Effector memory CD4-positive, alpha-beta T cell (primary cell): Measurements from ENCODE around the gene SPTB.

ENCODE experiments used
- DNase-seq, 3 donors: peaks; one replicate each; pipeline ENCODE4 v3.0.0-alpha.2; 2020
- H3K27ac ChIP-seq: 2 replicates; pipeline ENCODE4 v1.7.0; 2013; ENCODE audit warnings: mild to moderate bottlenecking, low read length, moderate library complexity; ENCODE audit not compliant: insufficient read depth, poor library complexity, severe bottlenecking
- H3K27me3 ChIP-seq: replicated peaks from 2 replicates; pipeline ENCODE4 v1.7.0; 2013; ENCODE audit warnings: mild to moderate bottlenecking, low read length; ENCODE audit not compliant: insufficient read depth, control insufficient read depth, poor library complexity, severe bottlenecking
- H3K36me3 ChIP-seq: 2 replicates; pipeline ENCODE4 v1.7.0; 2013; ENCODE audit warnings: mild to moderate bottlenecking, low read length, moderate library complexity; ENCODE audit not compliant: control insufficient read depth, insufficient read depth
- H3K4me1 ChIP-seq: 2 replicates; pipeline ENCODE4 v1.7.0; 2013; ENCODE audit warnings: low read length, mild to moderate bottlenecking; ENCODE audit not compliant: control insufficient read depth, insufficient read depth, poor library complexity, severe bottlenecking
- H3K4me3 ChIP-seq: 2 replicates; pipeline ENCODE4 v1.7.0; 2013; ENCODE audit warnings: low read length, low read depth, mild to moderate bottlenecking; ENCODE audit not compliant: insufficient read depth, poor library complexity, severe bottlenecking
- H3K9me3 ChIP-seq: 2 replicates; pipeline ENCODE4 v1.7.0; 2013; ENCODE audit warnings: mild to moderate bottlenecking, low read length, moderate library complexity; ENCODE audit not compliant: control insufficient read depth

Gene SPTB

GRCh38 chr14:64787619-64788018 lies 92.1 kb downstream of the SPTB start:
- no peaks in the 10 kb centered on the region for H3K27me3 ChIP-seq
- DNase-seq, result no peak

GRCh38 chr14:64786296-64787149 lies 93.2 kb downstream of the SPTB start:
- no peak for DNase-seq
- no peak overlapping the region for H3K4me3 ChIP-seq
- H3K27me3 ChIP-seq, result no peaks in the 10 kb centered on the region
- H3K4me1 ChIP-seq, result no peaks in the 10 kb centered on the region
- H3K9me3 ChIP-seq, result no peaks in the 10 kb centered on the region
- H3K36me3 ChIP-seq, result no peaks in the 10 kb centered on the region
- H3K27ac ChIP-seq, result no peak overlapping the region

More at GRCh38 chr14:64787619-64788018, 92.1 kb downstream of the SPTB start:
- H3K4me3 ChIP-seq, result no peak overlapping the region
- H3K27ac ChIP-seq, result no peak overlapping the region
- no peaks in the 10 kb centered on the region for H3K9me3 ChIP-seq
- H3K4me1 ChIP-seq, result no peaks in the 10 kb centered on the region
- no peaks in the 10 kb centered on the region for H3K36me3 ChIP-seq

GRCh38 chr14:64784006-64784405 lies 95.7 kb downstream of the SPTB start:
- Histone ChIP-seq H3K4me1 (no peaks in the 10 kb centered on the region), H3K36me3 (no peaks in the 10 kb centered on the region), H3K27ac (no peak overlapping the region), H3K27me3 (no peaks in the 10 kb centered on the region), H3K9me3 (no peaks in the 10 kb centered on the region), H3K4me3 (no peak overlapping the region)
- no peak for DNase-seq

- Histone ChIP-seq H3K4me1 (no peaks in the 10 kb centered on the region), H3K27me3 (no peaks in the 10 kb centered on the region), H3K9me3 (no peaks in the 10 kb centered on the region), H3K27ac (no peak overlapping the region), H3K36me3 (no peaks in the 10 kb centered on the region), H3K4me3 (no peak overlapping the region)
- DNase-seq, result no peak
Measured at GRCh38 chr14:64782196-64782595, 97.5 kb downstream of the SPTB start.

- no peak overlapping the region for H3K4me3 ChIP-seq
- no peak overlapping the region for H3K27ac ChIP-seq
- no peaks in the 10 kb centered on the region for H3K36me3 ChIP-seq
- H3K9me3 ChIP-seq, result no peaks in the 10 kb centered on the region
- no peaks in the 10 kb centered on the region for H3K27me3 ChIP-seq
- no peaks in the 10 kb centered on the region for H3K4me1 ChIP-seq
- DNase-seq, result no peak
Measured at GRCh38 chr14:64779472-64779871, 100.2 kb downstream of the SPTB start.

- Histone ChIP-seq H3K4me3 (no peak overlapping the region), H3K9me3 (no peaks in the 10 kb centered on the region), H3K27me3 (no peaks in the 10 kb centered on the region), H3K36me3 (no peaks in the 10 kb centered on the region), H3K27ac (no peak overlapping the region), H3K4me1 (no peaks in the 10 kb centered on the region)
- no peak for DNase-seq
Measured at GRCh38 chr14:64778104-64778754, 101.5 kb downstream of the SPTB start.

- no peak overlapping the region for H3K27ac ChIP-seq
- H3K27me3 ChIP-seq, result no peaks in the 10 kb centered on the region
- no peaks in the 10 kb centered on the region for H3K4me1 ChIP-seq
- H3K36me3 ChIP-seq, result no peaks in the 10 kb centered on the region
- no peak for DNase-seq
- H3K9me3 ChIP-seq, result no peaks in the 10 kb centered on the region
- H3K4me3 ChIP-seq, result no peak overlapping the region
Measured at GRCh38 chr14:64777461-64777860, 102.2 kb downstream of the SPTB start.

GRCh38 chr14:64775081-64775777 lies 104.5 kb downstream of the SPTB start:
- Histone ChIP-seq H3K27me3 (no peaks in the 10 kb centered on the region), H3K4me1 (peaks cover 16% of the 10 kb centered on the region), H3K36me3 (no peaks in the 10 kb centered on the region), H3K27ac (no peak overlapping the region), H3K9me3 (no peaks in the 10 kb centered on the region), H3K4me3 (no peak overlapping the region)
- DNase-seq, result no peak

GRCh38 chr14:64774272-64774671 lies 105.4 kb downstream of the SPTB start:
- Histone ChIP-seq H3K27ac (no peak overlapping the region), H3K36me3 (no peaks in the 10 kb centered on the region), H3K9me3 (no peaks in the 10 kb centered on the region), H3K4me3 (no peak overlapping the region), H3K27me3 (no peaks in the 10 kb centered on the region), H3K4me1 (peaks cover 16% of the 10 kb centered on the region)
- DNase-seq, result no peak

GRCh38 chr14:64773577-64773976 lies 106.1 kb downstream of the SPTB start:
- no peaks in the 10 kb centered on the region for H3K9me3 ChIP-seq
- no peak overlapping the region for H3K27ac ChIP-seq
- DNase-seq, result no peak
- peaks cover 16% of the 10 kb centered on the region for H3K4me1 ChIP-seq
- no peak overlapping the region for H3K4me3 ChIP-seq
- H3K36me3 ChIP-seq, result no peaks in the 10 kb centered on the region
- no peaks in the 10 kb centered on the region for H3K27me3 ChIP-seq
